SK-N-SH treated with all-trans-retinoic acid at 6 μM for 48 hours (cell line): ENCODE results near the gene SETD1A.

Source experiments
- ARNTL ChIP-seq: fragments of 450-650 bp; formaldehyde crosslinking; IDR thresholded peaks from 2 replicates; pipeline ENCODE4 v1.5.0; 2020; ENCODE audit warnings: low read depth, mild to moderate bottlenecking, moderate library complexity, borderline replicate concordance
- BACH2 ChIP-seq: fragments of 250-450 bp; sonication (Bioruptor Pico); IDR thresholded peaks from 2 replicates; pipeline ENCODE4 v1.9.0; 2021; ENCODE audit warnings: mild to moderate bottlenecking, borderline replicate concordance
- ESRRG ChIP-seq: fragments of 250-450 bp; sonication (Bioruptor Pico); IDR thresholded peaks from 2 replicates; pipeline ENCODE4 v1.6.1; 2021; ENCODE audit warnings: mild to moderate bottlenecking
- ISL1 ChIP-seq: fragments of 250-450 bp; sonication (Bioruptor Pico); IDR thresholded peaks from 2 replicates; pipeline ENCODE4 v2.1.2; 2022; ENCODE audit warnings: mild to moderate bottlenecking, moderate library complexity
- PPARA ChIP-seq: fragments of 250-450 bp; sonication (Bioruptor Pico); IDR thresholded peaks from 2 replicates; pipeline ENCODE4 v1.5.0; 2020; ENCODE audit warnings: mild to moderate bottlenecking, borderline replicate concordance
- RARB ChIP-seq: fragments of 250-450 bp; sonication (Bioruptor Pico); IDR thresholded peaks from 2 replicates; pipeline ENCODE4 v1.8.0; 2021; ENCODE audit warnings: mild to moderate bottlenecking, moderate library complexity
- SNAI2 ChIP-seq: fragments of 250-450 bp; sonication (Bioruptor Pico); IDR thresholded peaks from 2 replicates; pipeline ENCODE4 v1.5.0; 2020; ENCODE audit warnings: mild to moderate bottlenecking, moderate library complexity
- ZC3H10 ChIP-seq: fragments of 250-450 bp; sonication (Bioruptor Pico); IDR thresholded peaks from 2 replicates; pipeline ENCODE4 v1.5.1; 2021; ENCODE audit warnings: mild to moderate bottlenecking, moderate library complexity
- ZFP3 ChIP-seq: fragments of 250-450 bp; sonication (Bioruptor Pico); IDR thresholded peaks from 2 replicates; pipeline ENCODE4 v1.5.0; 2020; ENCODE audit warnings: mild to moderate bottlenecking, moderate library complexity
- TF ChIP-seq, protein P1 (sequence below): fragments of 250-450 bp; sonication (Bioruptor Pico); IDR thresholded peaks from 2 replicates; pipeline ENCODE4 v1.8.0; 2021; ENCODE audit warnings: low read depth, mild to moderate bottlenecking, moderate library complexity, borderline replicate concordance
- TF ChIP-seq, protein P2 (sequence below): fragments of 250-450 bp; sonication (Bioruptor Pico); IDR thresholded peaks from 2 replicates; pipeline ENCODE4 v1.5.1; 2020; ENCODE audit warnings: low read depth, mild to moderate bottlenecking, moderate library complexity
- TF ChIP-seq, protein P3 (sequence below): fragments of 250-450 bp; sonication (Bioruptor Pico); IDR thresholded peaks from 2 replicates; pipeline ENCODE4 v1.8.0; 2020; ENCODE audit warnings: mild to moderate bottlenecking, moderate library complexity, borderline replicate concordance
- TF ChIP-seq, protein P4 (sequence below): fragments of 250-450 bp; sonication (Bioruptor Pico); IDR thresholded peaks from 2 replicates; pipeline ENCODE4 v1.5.0; 2020; ENCODE audit warnings: mild to moderate bottlenecking, moderate library complexity

DNA sequence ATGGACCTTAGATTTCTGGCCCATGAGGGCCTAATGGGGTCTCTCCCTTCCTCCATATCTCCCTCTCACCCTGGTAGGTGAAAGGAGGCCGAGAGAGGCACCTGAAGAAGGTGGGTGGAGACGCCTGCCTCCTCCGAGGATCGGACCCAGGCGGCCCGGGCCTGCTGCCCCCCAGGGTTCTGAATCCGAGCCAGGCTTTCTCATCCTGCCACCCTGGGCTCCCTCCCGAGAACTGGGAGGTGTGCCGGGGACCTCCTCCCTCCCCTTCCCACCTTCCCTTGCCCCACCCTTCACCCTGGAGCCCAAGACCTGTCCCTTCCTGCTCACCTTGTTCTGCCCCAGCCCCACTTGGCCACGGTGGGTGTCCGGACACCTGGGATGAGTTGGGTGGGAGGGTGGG is 29.2 kb upstream of the SETD1A start:
- no peak for TF ChIP-seq ZC3H10
- TF ChIP-seq ESRRG (CRISPR knock-in tag), result no peak
- TF ChIP-seq, protein P1, sequence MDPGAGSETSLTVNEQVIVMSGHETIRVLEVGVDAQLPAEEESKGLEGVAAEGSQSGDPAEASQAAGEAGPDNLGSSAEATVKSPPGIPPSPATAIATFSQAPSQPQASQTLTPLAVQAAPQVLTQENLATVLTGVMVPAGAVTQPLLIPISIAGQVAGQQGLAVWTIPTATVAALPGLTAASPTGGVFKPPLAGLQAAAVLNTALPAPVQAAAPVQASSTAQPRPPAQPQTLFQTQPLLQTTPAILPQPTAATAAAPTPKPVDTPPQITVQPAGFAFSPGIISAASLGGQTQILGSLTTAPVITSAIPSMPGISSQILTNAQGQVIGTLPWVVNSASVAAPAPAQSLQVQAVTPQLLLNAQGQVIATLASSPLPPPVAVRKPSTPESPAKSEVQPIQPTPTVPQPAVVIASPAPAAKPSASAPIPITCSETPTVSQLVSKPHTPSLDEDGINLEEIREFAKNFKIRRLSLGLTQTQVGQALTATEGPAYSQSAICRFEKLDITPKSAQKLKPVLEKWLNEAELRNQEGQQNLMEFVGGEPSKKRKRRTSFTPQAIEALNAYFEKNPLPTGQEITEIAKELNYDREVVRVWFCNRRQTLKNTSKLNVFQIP (CRISPR knock-in tag), result no peak
- no peak for TF ChIP-seq ISL1 (CRISPR knock-in tag)
- TF ChIP-seq, protein P2, sequence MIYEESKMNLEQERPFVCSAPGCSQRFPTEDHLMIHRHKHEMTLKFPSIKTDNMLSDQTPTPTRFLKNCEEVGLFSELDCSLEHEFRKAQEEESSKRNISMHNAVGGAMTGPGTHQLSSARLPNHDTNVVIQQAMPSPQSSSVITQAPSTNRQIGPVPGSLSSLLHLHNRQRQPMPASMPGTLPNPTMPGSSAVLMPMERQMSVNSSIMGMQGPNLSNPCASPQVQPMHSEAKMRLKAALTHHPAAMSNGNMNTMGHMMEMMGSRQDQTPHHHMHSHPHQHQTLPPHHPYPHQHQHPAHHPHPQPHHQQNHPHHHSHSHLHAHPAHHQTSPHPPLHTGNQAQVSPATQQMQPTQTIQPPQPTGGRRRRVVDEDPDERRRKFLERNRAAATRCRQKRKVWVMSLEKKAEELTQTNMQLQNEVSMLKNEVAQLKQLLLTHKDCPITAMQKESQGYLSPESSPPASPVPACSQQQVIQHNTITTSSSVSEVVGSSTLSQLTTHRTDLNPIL (CRISPR knock-in tag), result no peak
- TF ChIP-seq BACH2 (CRISPR knock-in tag), result no peak
- no peak for TF ChIP-seq RARB
- TF ChIP-seq ZFP3 (CRISPR knock-in tag), result no peak
- no peak for TF ChIP-seq SNAI2
- TF ChIP-seq ARNTL (CRISPR knock-in tag), result no peak
- no peak for TF ChIP-seq PPARA (CRISPR knock-in tag)
- TF ChIP-seq, protein P3, sequence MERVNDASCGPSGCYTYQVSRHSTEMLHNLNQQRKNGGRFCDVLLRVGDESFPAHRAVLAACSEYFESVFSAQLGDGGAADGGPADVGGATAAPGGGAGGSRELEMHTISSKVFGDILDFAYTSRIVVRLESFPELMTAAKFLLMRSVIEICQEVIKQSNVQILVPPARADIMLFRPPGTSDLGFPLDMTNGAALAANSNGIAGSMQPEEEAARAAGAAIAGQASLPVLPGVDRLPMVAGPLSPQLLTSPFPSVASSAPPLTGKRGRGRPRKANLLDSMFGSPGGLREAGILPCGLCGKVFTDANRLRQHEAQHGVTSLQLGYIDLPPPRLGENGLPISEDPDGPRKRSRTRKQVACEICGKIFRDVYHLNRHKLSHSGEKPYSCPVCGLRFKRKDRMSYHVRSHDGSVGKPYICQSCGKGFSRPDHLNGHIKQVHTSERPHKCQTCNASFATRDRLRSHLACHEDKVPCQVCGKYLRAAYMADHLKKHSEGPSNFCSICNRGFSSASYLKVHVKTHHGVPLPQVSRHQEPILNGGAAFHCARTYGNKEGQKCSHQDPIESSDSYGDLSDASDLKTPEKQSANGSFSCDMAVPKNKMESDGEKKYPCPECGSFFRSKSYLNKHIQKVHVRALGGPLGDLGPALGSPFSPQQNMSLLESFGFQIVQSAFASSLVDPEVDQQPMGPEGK (CRISPR knock-in tag), result no peak
- TF ChIP-seq, protein P4, sequence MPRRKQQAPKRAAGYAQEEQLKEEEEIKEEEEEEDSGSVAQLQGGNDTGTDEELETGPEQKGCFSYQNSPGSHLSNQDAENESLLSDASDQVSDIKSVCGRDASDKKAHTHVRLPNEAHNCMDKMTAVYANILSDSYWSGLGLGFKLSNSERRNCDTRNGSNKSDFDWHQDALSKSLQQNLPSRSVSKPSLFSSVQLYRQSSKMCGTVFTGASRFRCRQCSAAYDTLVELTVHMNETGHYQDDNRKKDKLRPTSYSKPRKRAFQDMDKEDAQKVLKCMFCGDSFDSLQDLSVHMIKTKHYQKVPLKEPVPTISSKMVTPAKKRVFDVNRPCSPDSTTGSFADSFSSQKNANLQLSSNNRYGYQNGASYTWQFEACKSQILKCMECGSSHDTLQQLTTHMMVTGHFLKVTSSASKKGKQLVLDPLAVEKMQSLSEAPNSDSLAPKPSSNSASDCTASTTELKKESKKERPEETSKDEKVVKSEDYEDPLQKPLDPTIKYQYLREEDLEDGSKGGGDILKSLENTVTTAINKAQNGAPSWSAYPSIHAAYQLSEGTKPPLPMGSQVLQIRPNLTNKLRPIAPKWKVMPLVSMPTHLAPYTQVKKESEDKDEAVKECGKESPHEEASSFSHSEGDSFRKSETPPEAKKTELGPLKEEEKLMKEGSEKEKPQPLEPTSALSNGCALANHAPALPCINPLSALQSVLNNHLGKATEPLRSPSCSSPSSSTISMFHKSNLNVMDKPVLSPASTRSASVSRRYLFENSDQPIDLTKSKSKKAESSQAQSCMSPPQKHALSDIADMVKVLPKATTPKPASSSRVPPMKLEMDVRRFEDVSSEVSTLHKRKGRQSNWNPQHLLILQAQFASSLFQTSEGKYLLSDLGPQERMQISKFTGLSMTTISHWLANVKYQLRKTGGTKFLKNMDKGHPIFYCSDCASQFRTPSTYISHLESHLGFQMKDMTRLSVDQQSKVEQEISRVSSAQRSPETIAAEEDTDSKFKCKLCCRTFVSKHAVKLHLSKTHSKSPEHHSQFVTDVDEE, result no peak
